CD1c-positive myeloid dendritic cell (primary cell): ENCODE results near the gene QPCT.
A peak's percentile ranks its signal among the peaks of the same experiment; 100 is the strongest.

Experiments used
- DNase-seq: peaks from one replicate; pipeline ENCODE4 v3.0.0-alpha.2; 2016; ENCODE audit errors: extremely low spot score

Gene QPCT

DNA sequence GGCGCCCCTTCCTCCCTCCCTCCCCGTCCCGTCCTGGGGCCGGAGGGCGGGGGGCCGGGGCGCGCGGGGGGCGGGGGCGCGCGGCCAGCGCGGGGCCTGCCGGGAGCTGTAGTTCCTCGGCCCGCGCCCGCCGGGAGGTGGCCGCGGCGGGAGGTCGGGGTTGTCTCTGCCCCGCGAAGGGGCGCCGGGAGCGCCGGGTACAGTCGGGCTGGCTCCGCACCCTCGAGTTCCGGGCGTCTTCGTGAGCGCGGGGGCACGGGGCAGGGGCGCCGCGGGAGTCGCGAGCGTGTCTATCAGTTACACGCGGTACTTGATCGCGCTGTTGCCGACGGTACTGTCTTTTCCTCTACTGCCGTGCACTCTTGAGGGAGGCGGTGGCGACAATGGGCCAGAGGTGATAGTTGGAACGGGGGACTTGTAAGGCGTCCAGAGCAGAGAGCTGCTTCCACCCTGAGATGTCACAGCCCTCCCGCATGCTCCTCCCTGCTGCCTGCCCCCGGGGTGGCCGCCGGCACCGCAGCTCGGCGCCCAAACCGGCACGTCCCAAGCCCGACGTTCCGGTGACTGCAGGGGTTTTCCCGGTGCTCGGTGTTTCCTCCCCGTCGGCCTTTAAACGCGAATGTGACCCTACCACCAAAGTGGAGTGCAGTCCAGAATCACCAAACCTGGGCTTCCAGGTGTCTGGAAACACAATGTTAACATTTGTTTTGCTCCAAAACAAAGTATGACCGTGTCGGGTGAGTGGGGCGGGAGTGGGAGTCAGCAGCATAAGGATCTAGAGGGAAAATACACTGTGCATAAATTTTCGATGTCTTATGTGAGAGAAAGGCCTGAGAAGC is 19.4 kb upstream of the QPCT start, which contains the start of gene PRKD3:
PRKD3 (minus strand) TSS at position 48 of the 839 bp plus-strand sequence. CDS start 8,309 bp downstream, outside the sequence.
- DNase-seq: peak; percentile 85

DNA sequence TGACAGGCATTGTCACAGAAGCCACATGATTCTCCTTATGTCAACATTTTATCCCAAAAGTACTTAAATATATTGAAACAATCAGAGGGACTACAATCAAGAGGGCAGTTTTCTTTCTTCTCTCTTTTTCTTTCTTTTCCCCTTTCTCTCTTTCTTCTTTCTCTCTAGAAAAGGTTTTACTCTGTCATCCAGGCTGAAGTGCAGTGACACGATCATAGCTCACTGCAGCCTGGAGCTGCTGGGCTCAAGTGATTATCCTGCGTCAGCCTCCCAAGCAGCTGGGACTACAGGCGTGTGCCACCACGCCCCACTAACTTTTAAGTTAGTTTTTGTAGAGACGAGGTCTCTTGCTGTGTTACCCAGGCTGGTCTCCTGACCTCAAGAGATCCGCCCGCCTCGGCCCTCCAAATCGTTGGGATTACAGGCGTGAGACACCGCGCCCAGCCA is 18.8 kb upstream of the QPCT start:
- no peak for DNase-seq

DNA sequence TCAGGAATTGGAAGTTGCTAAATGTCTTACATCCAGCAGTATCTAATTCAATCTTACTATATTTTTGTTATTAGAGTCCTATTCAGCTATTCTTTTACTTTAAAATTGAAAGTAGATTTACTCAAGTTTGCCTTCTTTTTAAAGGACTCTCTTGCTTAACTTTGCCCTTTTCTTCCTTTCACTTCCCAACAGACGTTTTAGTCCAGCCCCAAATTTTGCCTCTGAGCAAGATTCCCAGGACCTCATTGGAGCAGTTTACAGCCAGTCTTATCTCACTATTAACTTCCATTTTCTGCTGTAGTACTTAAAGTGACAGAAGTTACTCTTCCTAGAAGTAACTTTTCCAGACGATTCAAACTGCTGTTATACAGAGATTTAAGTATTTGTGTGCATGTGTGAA is 18.1 kb upstream of the QPCT start:
- peak; percentile 89 for DNase-seq

DNA sequence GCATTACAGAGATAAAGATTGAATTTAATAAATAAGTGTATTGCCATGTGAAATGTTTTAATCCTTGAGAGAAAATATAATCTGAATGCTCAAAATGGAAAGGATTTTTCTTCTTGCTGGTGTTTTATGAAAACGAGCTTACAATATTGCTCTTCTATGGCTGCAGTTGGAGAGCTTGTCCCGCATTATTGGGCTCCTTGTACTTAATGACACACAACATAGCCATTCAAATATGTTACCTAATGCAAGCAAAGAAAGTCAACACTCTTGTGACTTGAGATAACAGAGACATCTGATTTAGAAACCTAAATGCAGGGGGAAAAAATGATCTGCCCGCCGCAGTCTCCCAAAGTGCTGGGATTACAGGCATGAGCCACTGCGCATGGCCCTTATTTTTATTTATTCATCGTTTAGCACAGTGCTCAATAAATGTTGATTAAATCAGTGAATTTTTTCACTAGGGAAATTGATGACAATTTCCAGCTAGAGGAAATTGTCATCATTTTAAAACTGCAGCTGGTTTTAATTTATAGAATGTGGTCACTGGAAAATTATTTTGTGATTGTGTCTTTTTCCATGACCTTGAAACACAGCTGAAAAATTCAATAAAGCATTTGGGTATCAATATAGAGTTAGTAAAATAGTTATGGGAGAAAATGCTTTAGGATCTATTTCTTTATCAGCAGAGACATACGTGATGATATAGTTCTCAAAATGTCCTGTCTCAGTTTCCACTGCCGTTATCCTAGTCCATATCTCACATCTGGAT is 17.4 kb upstream of the QPCT start:
- DNase-seq: no peak

DNA sequence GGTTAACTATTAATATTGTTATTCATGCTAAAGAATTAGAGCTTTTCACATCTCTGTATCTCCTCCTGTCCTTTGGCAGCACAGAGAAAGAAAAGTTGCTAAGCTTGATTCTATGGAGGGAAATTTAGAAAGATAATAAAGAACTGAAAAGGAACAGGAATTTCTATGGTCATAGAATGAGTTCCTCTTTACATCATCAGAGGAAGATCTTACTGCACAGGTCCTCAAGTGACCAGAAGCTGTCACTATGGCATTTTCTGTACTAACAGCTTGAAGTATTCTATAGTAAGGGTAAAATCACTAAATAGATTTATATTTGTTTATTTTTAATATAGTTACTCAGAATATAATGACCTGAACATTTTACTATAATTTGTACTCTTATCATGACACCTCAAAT is 13.7 kb upstream of the QPCT start:
- DNase-seq: peak; percentile 54

DNA sequence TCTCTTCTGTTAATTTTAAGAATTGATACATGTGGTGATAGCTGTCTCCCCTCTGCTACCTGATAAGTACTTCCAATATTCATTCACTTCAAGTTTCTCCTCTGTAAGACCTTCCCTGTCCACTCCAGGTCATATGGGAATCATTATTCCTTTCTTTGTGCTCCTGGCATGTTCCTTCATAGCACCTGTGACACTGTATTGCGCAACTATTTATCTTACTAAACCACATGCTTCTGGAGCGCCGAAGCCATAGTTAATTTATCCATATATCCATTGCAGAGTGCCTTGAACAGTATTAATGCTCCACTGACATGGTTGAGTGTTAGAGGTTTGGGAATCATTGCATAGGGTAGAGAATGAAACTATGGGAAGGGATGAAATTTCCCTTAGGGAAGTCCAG is 11.9 kb upstream of the QPCT start:
- DNase-seq: no peak

DNA sequence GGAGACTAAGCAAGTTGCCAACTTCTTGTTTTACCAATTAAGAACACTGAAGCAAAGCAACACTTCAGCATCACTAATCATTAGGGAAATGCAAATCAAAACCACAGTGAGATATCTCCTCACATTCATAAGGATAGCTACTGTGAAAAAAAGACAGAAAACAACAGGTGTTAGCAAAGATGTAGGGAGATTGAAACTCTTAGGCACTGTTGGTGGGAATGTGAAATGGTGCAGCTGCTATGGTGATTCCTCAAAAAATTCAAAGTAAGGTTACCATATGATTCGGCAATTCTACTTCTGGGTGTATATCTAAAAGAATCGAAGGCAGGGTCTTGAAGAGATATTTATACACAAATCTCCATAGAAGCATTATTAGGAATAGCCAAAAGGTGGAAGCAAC is 11.2 kb upstream of the QPCT start:
- no peak for DNase-seq

DNA sequence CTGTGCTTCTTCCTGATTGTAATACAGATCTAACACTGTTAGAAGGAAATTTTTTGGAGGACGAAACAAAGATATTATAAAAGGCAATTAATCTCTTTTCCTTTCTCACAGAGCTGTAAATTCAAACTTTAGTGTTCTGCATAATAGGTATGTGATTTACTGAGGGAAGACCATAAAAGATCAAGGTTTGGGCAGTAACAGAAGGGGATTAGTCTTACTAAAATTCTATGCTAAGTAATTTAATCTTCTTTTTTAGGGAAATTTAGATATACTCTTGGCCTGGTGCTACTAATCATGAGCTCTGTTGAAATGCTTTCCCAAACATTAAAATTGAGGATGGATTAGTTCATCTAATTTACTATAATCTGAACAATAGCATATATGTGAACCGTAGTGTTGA is 8.8 kb upstream of the QPCT start:
- DNase-seq: no peak

DNA sequence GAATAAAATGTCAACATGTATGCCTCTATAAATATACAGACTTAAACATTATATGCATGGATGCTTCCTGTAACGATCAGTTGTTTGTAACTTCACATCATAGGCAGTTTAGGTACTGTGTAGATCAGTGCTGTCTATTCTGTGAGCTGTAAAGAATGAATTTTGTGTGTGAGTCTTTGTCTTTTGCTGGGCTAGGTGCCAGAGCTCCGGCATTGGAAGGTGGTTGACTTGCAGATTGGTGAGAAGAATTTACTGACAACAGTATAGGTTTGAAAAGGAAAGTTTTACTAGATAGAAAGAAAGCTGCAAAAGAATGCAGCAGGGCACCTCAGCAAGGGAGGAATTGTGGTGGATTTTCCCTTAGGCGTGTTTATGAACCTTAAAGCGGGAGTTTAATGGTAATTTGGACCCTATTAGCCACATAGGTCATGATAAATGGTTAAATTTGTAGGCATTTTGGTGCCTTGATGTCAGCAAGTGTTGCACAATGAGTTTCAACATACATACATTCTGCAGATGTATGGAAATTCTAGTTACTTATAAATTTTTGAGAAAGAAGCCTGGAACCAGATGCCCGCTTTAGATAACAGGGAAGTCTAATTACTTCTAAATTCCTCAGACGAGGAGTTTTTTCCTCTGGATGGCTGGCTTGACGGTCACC is 6.7 kb upstream of the QPCT start:
- no peak for DNase-seq

DNA sequence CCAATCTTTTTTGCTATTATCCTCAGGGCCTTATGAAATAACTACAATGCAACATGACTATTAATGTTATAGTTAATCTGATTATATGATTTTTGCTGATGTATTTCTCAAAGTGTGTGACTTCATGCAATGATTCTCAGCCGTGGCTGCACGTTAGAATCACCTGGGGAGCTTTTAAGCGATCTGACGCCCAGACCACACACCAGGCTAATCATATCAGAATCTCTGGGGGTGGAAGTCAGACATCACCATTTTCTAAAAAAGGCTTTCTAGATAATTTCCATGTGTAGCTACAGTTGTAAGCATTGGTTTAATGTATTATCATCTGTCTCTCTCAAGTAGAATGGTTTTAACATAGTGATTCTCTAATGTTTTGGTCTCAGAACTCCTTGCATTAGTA is 5.5 kb upstream of the QPCT start:
- no peak for DNase-seq

DNA sequence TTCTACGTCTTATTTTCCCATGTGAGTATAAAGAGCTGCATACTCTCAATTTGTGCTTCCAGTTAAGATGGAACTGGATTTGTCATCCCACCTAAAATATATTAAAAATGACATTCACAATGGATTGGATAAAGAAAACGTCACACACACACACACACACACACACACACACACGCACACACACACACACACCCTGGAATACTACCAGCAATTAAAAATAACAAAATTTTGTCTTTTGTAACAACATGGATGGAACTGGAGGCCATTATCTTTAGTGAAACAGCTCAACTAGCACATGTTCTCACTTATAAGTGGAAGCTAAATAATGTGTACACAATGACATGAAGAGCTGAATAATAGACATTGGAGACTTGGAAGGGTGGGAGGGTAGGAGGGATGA is 3.8 kb upstream of the QPCT start:
- no peak for DNase-seq

DNA sequence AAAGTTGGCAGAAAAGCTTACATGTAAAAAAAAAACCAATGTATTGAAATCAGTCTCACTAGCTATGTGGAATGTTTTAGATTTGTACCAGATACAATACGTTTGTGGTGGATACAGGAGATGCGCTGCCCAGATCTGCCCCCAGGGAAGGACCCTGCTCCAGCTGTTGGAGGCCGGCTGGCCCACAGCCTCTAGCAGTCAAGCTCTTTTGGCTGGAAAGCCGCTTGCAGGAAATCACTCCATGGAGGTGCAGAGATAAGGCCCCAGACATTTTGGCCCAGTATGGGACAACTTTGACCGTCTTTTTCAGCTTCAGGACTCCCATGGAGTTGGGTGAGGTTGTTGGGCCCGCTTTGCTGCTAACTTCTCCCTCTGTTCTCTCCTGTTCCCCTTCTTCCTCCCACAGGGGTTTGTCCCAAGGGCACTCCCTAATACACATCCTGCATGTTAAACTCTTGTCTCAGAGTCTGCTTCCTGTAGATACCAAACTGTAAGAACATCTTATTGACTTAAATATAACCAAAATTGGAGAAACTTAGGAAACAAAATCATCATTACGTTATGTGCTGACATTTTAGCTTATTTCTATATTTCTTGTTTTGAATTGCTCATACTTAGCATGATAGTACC is 1.7 kb upstream of the QPCT start:
- peak; percentile 34 for DNase-seq

DNA sequence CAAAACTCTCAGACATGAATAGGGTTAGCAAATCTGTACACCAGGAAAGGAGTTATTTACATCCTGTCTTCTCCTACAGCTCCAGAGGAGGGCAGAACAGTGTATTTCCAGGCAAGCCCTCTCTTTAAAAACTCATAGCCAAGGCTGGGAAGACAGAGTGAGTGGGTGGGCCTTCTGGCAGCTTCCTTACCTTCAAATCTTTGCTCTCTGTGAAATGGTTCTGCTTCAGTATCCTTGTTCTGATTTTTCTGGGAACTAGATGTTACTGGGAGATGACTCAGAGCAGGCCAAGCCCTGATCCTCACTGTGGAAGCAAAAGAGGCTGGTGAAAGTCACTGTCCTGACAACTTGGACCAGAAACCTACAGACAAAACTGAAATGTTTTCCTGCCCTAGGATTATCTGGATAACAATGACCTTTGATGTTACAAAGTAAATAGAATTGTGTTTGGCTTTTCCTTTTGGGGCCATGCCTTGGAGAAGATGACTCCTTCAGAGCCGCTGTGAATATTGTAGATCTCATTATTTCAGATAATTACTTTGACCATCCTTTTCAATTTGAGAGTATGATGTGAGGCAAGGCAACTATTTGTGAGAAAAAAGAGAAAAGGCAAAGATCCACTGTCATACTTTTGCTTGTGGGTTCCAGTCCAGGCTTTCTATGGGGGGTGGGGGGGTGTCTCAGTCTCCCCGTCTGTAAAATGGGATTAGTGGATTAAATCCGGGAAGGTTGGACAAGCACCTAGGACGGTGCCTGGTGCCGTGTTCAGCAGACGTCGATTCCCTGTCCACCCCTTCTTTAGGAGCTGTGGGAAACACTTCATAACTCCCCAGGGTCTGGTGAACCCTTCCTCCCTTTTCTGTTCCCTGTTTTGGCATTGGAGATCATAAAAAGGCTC is 644 bp upstream of the QPCT start:
- DNase-seq: peak; percentile 87

DNA sequence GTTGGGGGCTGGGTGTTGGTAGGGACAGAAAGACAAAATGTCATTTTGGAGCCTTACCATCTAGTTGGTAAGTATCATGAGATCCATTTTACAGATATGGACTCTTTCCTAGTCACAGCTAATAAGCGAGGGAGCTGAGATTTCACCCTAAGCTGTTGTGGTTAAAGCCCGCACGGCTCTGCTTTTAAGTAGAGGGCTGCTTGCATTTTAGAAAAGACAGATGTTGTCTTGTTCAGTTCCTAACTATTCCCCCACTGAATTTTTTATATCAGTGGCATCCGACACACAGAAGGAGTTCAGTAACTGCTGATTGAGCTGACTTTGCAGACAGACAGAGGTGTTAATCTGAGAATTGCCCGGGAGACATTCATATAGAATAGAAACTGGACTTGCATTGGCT is 3.7 kb downstream of the QPCT start:
- no peak for DNase-seq

DNA sequence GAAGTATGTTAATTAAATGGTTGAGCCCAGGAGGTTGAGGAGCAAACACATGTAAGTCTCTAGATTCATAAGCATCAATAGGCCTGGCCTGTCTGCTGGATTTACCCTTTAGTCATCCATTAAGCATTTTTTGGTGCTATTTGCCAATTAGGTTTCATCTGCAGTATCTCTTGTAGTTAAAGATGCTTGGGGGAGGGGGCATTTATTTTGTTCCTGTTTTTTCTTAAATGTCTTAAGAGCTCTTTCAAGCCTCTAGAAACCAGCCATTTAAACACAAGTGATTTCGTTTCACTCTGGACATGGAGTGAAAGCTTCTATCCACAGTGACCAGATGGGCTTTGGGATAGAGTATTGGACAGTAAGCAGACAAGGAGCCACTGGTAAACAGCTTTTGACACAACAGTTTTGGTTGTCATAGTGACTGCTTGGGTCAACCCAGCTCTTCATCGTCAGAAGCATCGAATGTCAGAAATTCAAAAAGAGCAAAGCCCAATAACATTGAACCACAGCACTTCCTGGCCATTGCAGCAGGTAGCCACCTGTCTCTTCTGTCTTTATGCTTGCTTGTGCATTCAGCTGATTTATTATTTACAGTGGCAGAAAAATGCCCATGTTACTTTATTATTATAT is 4.9 kb downstream of the QPCT start:
- DNase-seq: peak; percentile 49

DNA sequence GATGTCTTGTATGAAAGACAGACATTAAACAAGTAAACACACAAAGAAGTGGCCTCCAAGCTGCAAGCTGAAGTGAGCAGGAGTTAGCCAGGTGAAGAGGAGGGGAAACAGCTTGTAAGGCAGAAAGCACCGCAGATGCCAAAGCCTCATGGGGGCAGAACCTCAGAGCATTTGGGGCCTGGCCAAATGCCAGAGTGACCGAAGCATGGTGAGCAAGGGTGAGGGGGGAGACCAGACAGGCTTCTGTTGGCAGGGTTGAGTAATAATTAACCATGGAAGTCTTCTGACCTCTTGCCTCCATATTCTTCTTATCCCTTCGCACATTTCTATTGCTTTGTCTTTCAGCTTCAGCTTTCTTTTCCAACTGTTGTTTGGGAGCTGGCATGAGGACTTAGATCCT is 5.6 kb downstream of the QPCT start:
- peak; percentile 13 for DNase-seq

DNA sequence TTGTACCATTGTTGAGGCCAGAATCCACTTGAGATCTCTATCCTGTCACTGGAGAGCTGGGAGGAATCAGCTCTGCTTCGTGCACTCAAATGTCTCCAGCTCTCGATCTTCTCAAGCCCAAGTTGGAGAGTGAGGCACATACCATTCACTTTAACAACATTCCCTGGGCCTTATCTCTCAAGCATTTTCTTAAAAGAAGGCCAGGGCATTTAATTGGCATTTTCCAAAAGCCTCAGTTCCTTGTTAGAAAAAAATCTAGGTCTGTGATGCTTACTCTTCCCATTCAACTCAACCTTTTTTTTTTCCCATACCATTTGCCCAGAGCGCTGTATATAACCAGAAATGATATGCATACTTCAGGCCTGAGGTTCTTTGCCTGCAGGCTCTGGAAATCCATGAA is 10.1 kb downstream of the QPCT start:
- no peak for DNase-seq

DNA sequence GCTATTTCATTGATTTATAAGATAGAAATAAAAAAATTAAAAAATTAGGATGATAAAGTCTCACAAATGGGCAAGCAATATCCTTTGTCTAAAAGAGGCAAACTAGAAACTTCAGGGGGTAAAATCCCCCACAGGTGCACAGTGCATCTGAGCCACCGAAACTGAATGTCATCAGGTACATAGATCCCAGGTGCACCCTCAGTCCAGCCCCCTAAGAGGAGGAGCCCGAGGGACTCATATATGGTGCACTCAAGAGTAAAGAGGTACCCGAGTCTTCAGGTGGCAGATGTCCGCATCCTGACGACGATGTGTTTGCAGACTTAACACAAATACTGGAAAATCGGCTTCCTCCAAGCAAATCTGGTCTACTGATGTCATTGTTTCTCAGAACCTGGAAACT is 11.3 kb downstream of the QPCT start:
- DNase-seq: no peak

DNA sequence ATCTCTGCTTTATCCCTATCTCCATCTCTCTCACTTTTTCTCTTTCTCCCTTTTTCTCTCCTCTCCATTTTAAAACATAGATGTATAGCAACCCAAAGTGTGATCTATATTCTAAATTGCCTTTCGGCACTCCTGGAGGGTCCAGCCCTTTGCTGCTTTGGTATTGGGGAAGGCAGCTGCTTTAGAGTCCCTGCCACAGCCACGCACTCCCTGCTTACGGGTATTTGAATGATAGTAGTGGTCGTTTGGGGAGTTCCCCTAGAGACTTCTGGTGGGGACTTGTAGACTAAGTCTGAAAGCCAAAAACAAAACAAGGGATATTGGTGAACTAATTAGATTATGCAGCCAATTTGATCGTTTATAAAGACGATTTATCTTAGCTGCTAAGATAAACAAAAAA is 11.9 kb downstream of the QPCT start:
- no peak for DNase-seq

DNA sequence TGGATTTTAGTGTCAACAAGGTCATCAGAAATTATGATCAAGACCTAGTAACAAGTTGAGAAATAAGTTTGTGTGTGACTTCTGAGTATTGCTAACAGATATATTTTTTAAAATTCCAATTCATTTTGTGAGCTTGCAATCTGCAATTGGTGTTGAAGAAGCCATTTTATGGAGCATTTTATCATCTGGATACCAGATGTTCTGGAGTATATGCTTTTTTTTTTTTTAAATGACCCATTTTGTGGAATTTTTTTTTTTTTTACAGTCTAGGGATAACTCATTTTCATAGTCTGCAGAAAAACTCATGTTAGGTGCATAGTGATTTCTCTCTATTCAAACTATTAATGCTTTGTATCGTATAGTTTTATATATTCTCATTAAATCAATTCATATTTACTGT is 12.6 kb downstream of the QPCT start:
- DNase-seq: no peak

DNA sequence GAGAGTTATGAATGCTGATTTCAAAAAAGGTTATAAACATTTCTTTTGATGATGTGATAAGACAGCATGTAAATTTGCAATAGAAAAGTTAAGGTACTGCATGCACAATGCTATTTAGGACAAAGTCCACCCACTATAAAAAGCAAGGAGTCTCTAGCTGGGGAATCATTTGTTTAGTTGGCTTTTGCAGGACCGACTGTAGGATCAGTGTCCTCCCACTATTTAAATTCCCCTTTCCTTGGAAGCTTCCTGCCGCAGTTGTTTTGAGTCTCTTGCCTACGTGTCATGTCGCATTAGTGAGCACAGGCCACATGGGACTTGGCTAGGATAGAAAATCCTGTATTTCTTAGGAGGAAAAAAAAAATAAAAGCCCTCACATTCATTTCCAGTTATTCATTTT is 13.1 kb downstream of the QPCT start:
- peak; percentile 32 for DNase-seq
